Hepatocyte (in vitro differentiated cells): Measurements from ENCODE around the gene PAX7. TPM values are rescaled to one million over a fixed set of nuclear protein-coding genes. Genes with fewer than 3 reads are reported as not detected.

Source experiments
- DNase-seq: peaks from one replicate; pipeline ENCODE4 v3.0.0-alpha.2; 2016; ENCODE audit warnings: low spot score
- H2AFZ ChIP-seq: fragments of 200-600 bp; sonication (generic); 2 replicates; pipeline ENCODE4 v1.6.0; 2016; ENCODE audit warnings: antibody characterized with exemption, mild to moderate bottlenecking
- H3K27ac ChIP-seq: fragments of 200-600 bp; sonication (generic); 2 replicates; pipeline ENCODE4 v1.5.1; 2016; ENCODE audit warnings: mild to moderate bottlenecking
- H3K27me3 ChIP-seq: fragments of 200-600 bp; sonication (generic); 2 replicates; pipeline ENCODE4 v1.6.1; 2016
- H3K36me3 ChIP-seq: fragments of 200-600 bp; sonication (generic); replicated peaks from 2 replicates; pipeline ENCODE4 v1.5.1; 2016; ENCODE audit warnings: low read depth; ENCODE audit not compliant: insufficient read depth
- H3K4me1 ChIP-seq: fragments of 200-600 bp; sonication (generic); 2 replicates; pipeline ENCODE4 v1.5.1; 2016; ENCODE audit warnings: mild to moderate bottlenecking, moderate library complexity; ENCODE audit not compliant: insufficient read depth
- H3K4me2 ChIP-seq: fragments of 200-600 bp; sonication (generic); 2 replicates; pipeline ENCODE4 v1.6.0; 2016
- H3K4me3 ChIP-seq: fragments of 200-600 bp; sonication (generic); 2 replicates; pipeline ENCODE4 v1.5.1; 2016; ENCODE audit warnings: mild to moderate bottlenecking
- H3K79me2 ChIP-seq: fragments of 200-600 bp; sonication (generic); 2 replicates; pipeline ENCODE4 v1.6.0; 2017; ENCODE audit warnings: mild to moderate bottlenecking
- H3K9me2 ChIP-seq: fragments of 200-600 bp; sonication (generic); replicated peaks from 2 replicates; pipeline ENCODE4 v1.6.0; 2017; ENCODE audit warnings: mild to moderate bottlenecking; ENCODE audit not compliant: insufficient read depth
- H3K9me3 ChIP-seq: fragments of 200-600 bp; sonication (generic); 2 replicates; pipeline ENCODE4 v1.5.1; 2016; ENCODE audit warnings: low read depth, mild to moderate bottlenecking
- H4K20me1 ChIP-seq: fragments of 200-600 bp; sonication (generic); 2 replicates; pipeline ENCODE4 v1.6.0; 2016; ENCODE audit warnings: mild to moderate bottlenecking; ENCODE audit not compliant: insufficient read depth, poor library complexity, severe bottlenecking
- EZH2 ChIP-seq: fragments of 200-600 bp; sonication (generic); IDR thresholded peaks from 2 replicates; pipeline ENCODE4 v1.6.1; 2016; ENCODE audit warnings: antibody characterized with exemption, mild to moderate bottlenecking, borderline replicate concordance
- EZH2phosphoT487 ChIP-seq: fragments of 200-600 bp; sonication (generic); IDR thresholded peaks from one replicate; pipeline ENCODE4 v1.6.1; 2018; ENCODE audit warnings: antibody characterized with exemption, mild to moderate bottlenecking, low read depth, moderate library complexity; ENCODE audit not compliant: unreplicated experiment, severe bottlenecking
- WGBS: methylation state at CpG from one replicate; pipeline ENCODE4 v1.1.6; 2016; ENCODE audit warnings: low lambda C conversion rate; ENCODE audit errors: missing lambda C conversion rate; 5-methylcytosine and 5-hydroxymethylcytosine counted together
- polyA plus RNA-seq: library from polyadenylated mRNA; unstranded; fragments of >200 nt; fragmentation: Nextera tagmentation; extraction: Ambion mirVana; gene quantifications from 2 replicates; pipeline ENCODE4 v1.2.1, GENCODE V29; 2016
- total RNA-seq: library from RNA; depleted of rRNA; stranded (reverse); fragments of >200 nt; gene quantifications from 2 replicates; pipeline ENCODE4 v1.2.3, GENCODE V29; 2014
- TF ChIP-seq, protein P1 (sequence below): fragments of 200-600 bp; sonication (generic); IDR thresholded peaks from 2 replicates; pipeline ENCODE4 v1.5.1; 2016; ENCODE audit warnings: antibody characterized with exemption, mild to moderate bottlenecking; ENCODE audit not compliant: poor library complexity

PAX7 gene
- total and polyA plus RNA-seq, 2 experiments from 2014 or later, result not detected

GRCh38 chr1:18700530-18700929 lies 69.9 kb downstream of the PAX7 start:
- peaks cover 46% of the 10 kb centered on the region for H3K27me3 ChIP-seq
- H2AFZ ChIP-seq, result no peak overlapping the region
- DNase-seq, result no peak
- no peaks in the 10 kb centered on the region for H4K20me1 ChIP-seq
- H3K4me1 ChIP-seq, result no peaks in the 10 kb centered on the region
- H3K4me3 ChIP-seq, result no peak overlapping the region
- no peaks in the 10 kb centered on the region for H3K9me2 ChIP-seq
- no peak overlapping the region for H3K4me2 ChIP-seq
- H3K27ac ChIP-seq, result no peak overlapping the region
- 95% methylated on average over 9 of the region's 12 CpGs for whole genome bisulfite sequencing
- H3K36me3 ChIP-seq, result no peaks in the 10 kb centered on the region
- H3K9me3 ChIP-seq, result no peaks in the 10 kb centered on the region
- TF ChIP-seq EZH2phosphoT487 (no peak), EZH2 (no peak)
- TF ChIP-seq, protein P1, sequence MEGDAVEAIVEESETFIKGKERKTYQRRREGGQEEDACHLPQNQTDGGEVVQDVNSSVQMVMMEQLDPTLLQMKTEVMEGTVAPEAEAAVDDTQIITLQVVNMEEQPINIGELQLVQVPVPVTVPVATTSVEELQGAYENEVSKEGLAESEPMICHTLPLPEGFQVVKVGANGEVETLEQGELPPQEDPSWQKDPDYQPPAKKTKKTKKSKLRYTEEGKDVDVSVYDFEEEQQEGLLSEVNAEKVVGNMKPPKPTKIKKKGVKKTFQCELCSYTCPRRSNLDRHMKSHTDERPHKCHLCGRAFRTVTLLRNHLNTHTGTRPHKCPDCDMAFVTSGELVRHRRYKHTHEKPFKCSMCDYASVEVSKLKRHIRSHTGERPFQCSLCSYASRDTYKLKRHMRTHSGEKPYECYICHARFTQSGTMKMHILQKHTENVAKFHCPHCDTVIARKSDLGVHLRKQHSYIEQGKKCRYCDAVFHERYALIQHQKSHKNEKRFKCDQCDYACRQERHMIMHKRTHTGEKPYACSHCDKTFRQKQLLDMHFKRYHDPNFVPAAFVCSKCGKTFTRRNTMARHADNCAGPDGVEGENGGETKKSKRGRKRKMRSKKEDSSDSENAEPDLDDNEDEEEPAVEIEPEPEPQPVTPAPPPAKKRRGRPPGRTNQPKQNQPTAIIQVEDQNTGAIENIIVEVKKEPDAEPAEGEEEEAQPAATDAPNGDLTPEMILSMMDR, result no peak
- no peaks in the 10 kb centered on the region for H3K79me2 ChIP-seq

DNA sequence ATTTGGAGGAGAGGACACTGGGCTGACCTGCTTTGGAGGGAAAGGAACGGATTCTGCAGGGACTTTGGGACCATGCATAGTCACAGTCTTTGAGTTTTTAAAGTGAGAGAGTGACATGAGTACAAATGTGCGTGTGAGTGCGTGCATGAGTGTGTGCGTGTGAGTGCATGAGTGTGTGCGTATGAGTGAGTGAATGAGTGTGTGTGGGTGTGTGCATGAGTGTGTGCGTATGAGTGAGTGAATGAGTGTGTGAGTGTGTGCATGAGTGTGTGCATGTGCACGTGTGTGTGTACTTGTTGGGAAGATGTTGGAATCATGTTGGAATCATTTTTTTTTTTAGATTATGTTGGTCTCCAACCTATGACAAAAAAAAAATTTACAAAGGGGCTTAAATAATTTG lies 70.5 kb downstream of the PAX7 start:
- H3K9me2 ChIP-seq, result no peaks in the 10 kb centered on the region
- H3K4me3 ChIP-seq, result no peak overlapping the region
- WGBS, result 90% methylated on average over 7 of the region's 7 CpGs
- no peaks in the 10 kb centered on the region for H3K4me1 ChIP-seq
- H3K9me3 ChIP-seq, result no peaks in the 10 kb centered on the region
- H3K36me3 ChIP-seq, result no peaks in the 10 kb centered on the region
- H4K20me1 ChIP-seq, result no peaks in the 10 kb centered on the region
- TF ChIP-seq EZH2 (no peak), EZH2phosphoT487 (no peak)
- TF ChIP-seq, protein P1, result no peak
- no peak overlapping the region for H2AFZ ChIP-seq
- no peak overlapping the region for H3K4me2 ChIP-seq
- no peak for DNase-seq
- H3K27me3 ChIP-seq, result peaks cover 43% of the 10 kb centered on the region
- no peak overlapping the region for H3K27ac ChIP-seq
- H3K79me2 ChIP-seq, result no peaks in the 10 kb centered on the region

DNA sequence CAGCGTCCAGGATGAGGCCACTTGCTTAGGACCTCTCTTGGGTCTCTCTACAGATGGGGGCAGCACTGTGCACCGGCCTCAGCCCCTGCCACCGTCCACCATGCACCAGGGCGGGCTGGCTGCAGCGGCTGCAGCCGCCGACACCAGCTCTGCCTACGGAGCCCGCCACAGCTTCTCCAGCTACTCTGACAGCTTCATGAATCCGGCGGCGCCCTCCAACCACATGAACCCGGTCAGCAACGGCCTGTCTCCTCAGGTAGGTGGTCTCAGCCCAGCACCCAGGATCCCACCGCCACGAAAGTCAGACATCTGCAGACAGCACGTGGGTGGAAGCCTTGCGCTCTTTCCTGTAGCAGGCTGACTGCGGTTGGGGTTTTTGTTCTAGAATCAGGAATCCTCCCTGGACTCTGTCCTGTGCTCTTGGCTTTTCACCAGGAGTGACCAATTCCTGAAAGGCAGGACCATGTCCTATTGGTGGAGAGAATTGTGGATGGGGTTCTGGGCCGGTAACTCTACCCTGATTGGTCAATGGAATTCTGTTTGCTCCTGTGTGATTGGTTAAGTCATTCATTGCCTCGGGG lies 72.5 kb downstream of the PAX7 start:
- TF ChIP-seq, protein P1, result no peak
- TF ChIP-seq EZH2phosphoT487 (no peak), EZH2 (no peak)
- Histone ChIP-seq H3K27ac (no peak overlapping the region), H3K4me1 (no peaks in the 10 kb centered on the region), H3K9me3 (no peaks in the 10 kb centered on the region), H3K9me2 (no peaks in the 10 kb centered on the region), H3K4me2 (peak overlapping the region; percentile 49), H2AFZ (no peak overlapping the region), H3K27me3 (peaks cover 25% of the 10 kb centered on the region), H4K20me1 (no peaks in the 10 kb centered on the region), H3K4me3 (no peak overlapping the region), H3K36me3 (no peaks in the 10 kb centered on the region), H3K79me2 (no peaks in the 10 kb centered on the region)
- 41% methylated on average over 21 of the region's 21 CpGs for WGBS
- DNase-seq, result no peak

DNA sequence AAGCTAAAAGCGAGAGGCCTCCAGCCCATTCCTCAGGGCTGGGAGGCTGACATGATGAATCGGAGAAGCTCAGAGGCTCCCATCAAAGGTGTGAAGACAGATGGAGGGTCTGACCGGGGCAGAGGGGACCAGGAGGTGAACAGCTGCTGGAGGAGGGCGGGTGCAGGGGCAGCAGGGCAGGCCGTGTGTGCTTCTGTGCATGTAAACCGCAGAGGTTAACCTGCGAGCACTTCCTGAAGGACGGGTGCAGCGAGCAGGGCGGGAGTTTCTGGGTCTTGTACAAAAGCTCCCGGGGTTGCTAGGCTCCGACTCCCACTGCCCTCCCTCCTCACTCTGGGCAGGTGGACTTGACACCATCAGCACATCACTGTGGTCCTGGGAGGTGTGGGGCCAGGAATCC lies 75.2 kb downstream of the PAX7 start:
- H3K79me2 ChIP-seq, result no peaks in the 10 kb centered on the region
- H3K9me3 ChIP-seq, result no peaks in the 10 kb centered on the region
- no peak overlapping the region for H3K4me3 ChIP-seq
- no peaks in the 10 kb centered on the region for H4K20me1 ChIP-seq
- WGBS, result 88% methylated on average over 12 of the region's 12 CpGs
- H3K4me2 ChIP-seq, result no peak overlapping the region
- no peak overlapping the region for H3K27ac ChIP-seq
- H3K9me2 ChIP-seq, result no peaks in the 10 kb centered on the region
- H3K27me3 ChIP-seq, result peaks cover 21% of the 10 kb centered on the region
- no peaks in the 10 kb centered on the region for H3K36me3 ChIP-seq
- no peak for DNase-seq
- TF ChIP-seq, protein P1, result no peak
- TF ChIP-seq EZH2phosphoT487 (no peak), EZH2 (no peak)
- H3K4me1 ChIP-seq, result no peaks in the 10 kb centered on the region
- H2AFZ ChIP-seq, result no peak overlapping the region
